ENCODE data around the gene ISM1.

DNA sequence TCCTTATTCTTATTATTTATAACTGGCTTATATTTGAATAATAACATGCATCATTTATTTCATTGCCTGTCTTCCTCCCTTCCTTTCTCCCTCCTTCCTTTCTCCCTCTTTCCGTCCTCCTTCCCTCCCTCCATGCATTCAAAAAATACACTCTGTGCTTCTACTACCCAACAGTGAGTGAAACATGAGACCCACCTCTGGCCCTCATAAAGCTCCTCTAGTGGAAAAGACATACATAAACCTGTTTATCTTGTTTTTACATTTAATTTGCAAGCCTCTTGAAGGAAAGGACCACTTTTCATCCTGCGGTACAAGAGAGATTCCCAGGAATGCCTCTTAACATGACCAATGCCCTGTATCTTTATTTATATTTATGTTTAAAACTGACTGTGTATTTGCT is 21.8 kb upstream of the ISM1 start:
- TF ChIP-seq, protein P1, sequence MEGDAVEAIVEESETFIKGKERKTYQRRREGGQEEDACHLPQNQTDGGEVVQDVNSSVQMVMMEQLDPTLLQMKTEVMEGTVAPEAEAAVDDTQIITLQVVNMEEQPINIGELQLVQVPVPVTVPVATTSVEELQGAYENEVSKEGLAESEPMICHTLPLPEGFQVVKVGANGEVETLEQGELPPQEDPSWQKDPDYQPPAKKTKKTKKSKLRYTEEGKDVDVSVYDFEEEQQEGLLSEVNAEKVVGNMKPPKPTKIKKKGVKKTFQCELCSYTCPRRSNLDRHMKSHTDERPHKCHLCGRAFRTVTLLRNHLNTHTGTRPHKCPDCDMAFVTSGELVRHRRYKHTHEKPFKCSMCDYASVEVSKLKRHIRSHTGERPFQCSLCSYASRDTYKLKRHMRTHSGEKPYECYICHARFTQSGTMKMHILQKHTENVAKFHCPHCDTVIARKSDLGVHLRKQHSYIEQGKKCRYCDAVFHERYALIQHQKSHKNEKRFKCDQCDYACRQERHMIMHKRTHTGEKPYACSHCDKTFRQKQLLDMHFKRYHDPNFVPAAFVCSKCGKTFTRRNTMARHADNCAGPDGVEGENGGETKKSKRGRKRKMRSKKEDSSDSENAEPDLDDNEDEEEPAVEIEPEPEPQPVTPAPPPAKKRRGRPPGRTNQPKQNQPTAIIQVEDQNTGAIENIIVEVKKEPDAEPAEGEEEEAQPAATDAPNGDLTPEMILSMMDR (IDR thresholded peaks at IDR 0.05) = no peak
- TF ChIP-seq POLR2A (IDR thresholded peaks at IDR 0.05) = no peak
